Upper lobe of left lung (tissue), 4 donors: ENCODE results near the gene LYZL6.

Experiments
- CTCF ChIP-seq, 6 experiments: fragments of 450-650 bp in 4 of 6; fragments of 200-600 bp in 2 of 6; sonication (generic) in 2 of 6; IDR thresholded peaks; one replicate each; pipeline ENCODE4 v1.5.1; 2016 to 2019; ENCODE audit warnings: antibody characterized with exemption in 6 of 6
- POLR2A ChIP-seq, 4 donors: fragments of 450-650 bp; IDR thresholded peaks; one replicate each; pipeline ENCODE4 v1.5.1; 2016 to 2017; ENCODE audit warnings: antibody characterized with exemption in 4 of 4, mild to moderate bottlenecking in 2 of 4
- POLR2AphosphoS5 ChIP-seq, 2 donors: sonication (generic); formaldehyde crosslinking; IDR thresholded peaks; one replicate each; pipeline ENCODE4 v1.5.1; 2017; ENCODE audit warnings: antibody characterized with exemption in 2 of 2

- TF ChIP-seq POLR2A (IDR thresholded peaks at IDR 0.05) (no peak), CTCF (IDR thresholded peaks at IDR 0.05) (no peak), POLR2AphosphoS5 (IDR thresholded peaks at IDR 0.05) (no peak)
Observed at GRCh38 chr17:35907691-35908090, 35.8 kb downstream of the LYZL6 start.
